Measurements from ENCODE around the gene GPHA2.

GPHA2 gene

DNA sequence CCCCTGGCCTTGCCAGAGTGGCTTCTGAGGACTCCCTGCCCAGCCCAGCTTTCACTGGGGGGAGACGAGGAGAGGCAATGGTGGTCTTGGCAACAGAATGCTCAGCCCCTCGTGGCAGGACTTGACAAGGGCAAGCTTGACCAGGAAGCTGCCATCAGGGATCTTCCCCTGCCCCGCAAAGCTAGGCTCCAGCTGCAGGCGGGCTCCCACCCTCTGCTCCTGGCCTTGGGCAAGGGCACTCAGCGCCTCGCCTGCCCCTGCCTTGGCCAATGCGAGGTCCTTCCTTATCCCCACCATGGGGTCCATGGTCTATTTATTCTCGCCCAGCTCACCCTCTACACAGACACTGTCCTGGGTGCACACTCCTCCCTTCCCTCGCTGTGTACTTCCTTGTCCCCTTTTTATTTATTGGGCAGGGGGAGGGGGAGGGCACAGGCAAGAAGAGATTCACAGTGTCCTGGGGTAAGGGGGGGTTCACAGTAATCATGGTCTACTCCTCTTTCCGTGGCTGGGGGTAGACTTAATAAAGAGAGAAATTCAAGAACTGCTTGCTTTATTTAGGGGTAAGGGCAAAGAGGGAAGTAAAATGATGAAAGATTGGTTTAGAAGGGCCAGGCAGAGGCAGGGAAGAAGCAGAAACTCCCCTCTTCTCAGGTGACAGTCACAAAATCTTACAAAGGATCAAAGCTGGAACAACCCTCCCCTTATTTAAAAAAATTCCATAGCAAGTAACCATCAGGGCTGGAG, 1.6 kb downstream of the GPHA2 start:
- no peak overlapping the region for H3K4me2 ChIP-seq (ENCODE audit: low read length)
- H3F3A ChIP-seq (ENCODE audit: control insufficient read depth, insufficient read depth) = no peaks in the 10 kb centered on the region
- no peaks in the 10 kb centered on the region for H3K9me3 ChIP-seq (ENCODE audit: control insufficient read depth, insufficient read depth, low read length)
- no peak overlapping the region for H3K4me3 ChIP-seq (ENCODE audit: low read length)
- H3K27me3 ChIP-seq (ENCODE audit: control insufficient read depth, low read length) = no peaks in the 10 kb centered on the region
- H4K20me1 ChIP-seq (ENCODE audit: control insufficient read depth, insufficient read depth, low read depth, low read length) = no peaks in the 10 kb centered on the region
- H3K9me2 ChIP-seq (replicated peaks; ENCODE audit: control insufficient read depth, low read length) = no peaks in the 10 kb centered on the region
- H3K27ac ChIP-seq (ENCODE audit: low read depth, low read length) = no peak overlapping the region
- no peak for TF ChIP-seq EZH2phosphoT487 (IDR thresholded peaks at IDR 0.05; ENCODE audit: borderline replicate concordance, low read length)
- TF ChIP-seq, protein P1, sequence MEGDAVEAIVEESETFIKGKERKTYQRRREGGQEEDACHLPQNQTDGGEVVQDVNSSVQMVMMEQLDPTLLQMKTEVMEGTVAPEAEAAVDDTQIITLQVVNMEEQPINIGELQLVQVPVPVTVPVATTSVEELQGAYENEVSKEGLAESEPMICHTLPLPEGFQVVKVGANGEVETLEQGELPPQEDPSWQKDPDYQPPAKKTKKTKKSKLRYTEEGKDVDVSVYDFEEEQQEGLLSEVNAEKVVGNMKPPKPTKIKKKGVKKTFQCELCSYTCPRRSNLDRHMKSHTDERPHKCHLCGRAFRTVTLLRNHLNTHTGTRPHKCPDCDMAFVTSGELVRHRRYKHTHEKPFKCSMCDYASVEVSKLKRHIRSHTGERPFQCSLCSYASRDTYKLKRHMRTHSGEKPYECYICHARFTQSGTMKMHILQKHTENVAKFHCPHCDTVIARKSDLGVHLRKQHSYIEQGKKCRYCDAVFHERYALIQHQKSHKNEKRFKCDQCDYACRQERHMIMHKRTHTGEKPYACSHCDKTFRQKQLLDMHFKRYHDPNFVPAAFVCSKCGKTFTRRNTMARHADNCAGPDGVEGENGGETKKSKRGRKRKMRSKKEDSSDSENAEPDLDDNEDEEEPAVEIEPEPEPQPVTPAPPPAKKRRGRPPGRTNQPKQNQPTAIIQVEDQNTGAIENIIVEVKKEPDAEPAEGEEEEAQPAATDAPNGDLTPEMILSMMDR (IDR thresholded peaks at IDR 0.05; ENCODE audit: low read depth, low read length, poor library complexity, severe bottlenecking) = no peak
- no peaks in the 10 kb centered on the region for H3K36me3 ChIP-seq (ENCODE audit: control insufficient read depth, low read length)
- no peaks in the 10 kb centered on the region for H3K79me2 ChIP-seq (ENCODE audit: control insufficient read depth, low read length)
- H3K4me1 ChIP-seq (ENCODE audit: control insufficient read depth, low read length) = no peaks in the 10 kb centered on the region

DNA sequence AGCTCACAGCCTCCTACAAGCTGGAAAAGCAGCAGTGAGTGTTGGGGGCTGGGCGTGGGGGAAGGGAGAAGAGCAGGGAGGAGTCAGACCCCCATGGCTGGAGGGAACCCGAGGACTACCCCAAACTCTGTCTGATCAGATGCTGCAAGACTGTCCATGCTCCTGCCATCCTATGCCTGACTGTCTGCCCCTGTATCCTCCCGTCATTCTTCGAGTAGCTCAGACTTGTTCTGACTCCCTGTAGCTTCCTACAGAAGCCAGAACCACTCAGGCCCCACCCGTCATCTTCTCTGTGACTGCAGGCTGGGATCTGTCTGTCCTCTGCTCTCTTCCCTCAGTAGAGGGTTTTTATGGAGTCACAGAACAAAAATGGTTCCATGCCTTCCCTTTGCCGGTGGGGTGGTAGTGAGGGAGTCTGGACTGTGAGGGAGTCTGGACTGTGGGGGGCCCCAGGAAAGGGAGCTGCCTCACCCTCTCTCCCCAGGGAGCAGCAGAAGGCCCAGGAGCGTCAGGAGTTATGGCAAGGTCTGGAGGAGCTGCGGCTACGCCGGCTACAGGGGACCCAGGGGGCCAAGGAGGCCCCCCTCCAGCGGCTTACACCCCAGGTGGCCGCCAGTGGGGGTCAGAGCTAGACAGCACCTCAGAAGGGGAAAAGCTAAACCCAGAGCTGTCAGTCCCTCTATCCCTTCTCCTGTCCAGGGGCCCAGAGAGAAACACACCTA, 2.3 kb downstream of the GPHA2 start:
- no peaks in the 10 kb centered on the region for H3K36me3 ChIP-seq (ENCODE audit: control insufficient read depth, low read length)
- no peak overlapping the region for H3K4me3 ChIP-seq (ENCODE audit: low read length)
- no peaks in the 10 kb centered on the region for H3K27me3 ChIP-seq (ENCODE audit: control insufficient read depth, low read length)
- TF ChIP-seq, protein P1 (IDR thresholded peaks at IDR 0.05; ENCODE audit: low read depth, low read length, poor library complexity, severe bottlenecking) = no peak
- no peak for TF ChIP-seq EZH2phosphoT487 (IDR thresholded peaks at IDR 0.05; ENCODE audit: borderline replicate concordance, low read length)
- H3K27ac ChIP-seq (ENCODE audit: low read depth, low read length) = no peak overlapping the region
- no peaks in the 10 kb centered on the region for H4K20me1 ChIP-seq (ENCODE audit: control insufficient read depth, insufficient read depth, low read depth, low read length)
- no peaks in the 10 kb centered on the region for H3K79me2 ChIP-seq (ENCODE audit: control insufficient read depth, low read length)
- H3K9me2 ChIP-seq (replicated peaks; ENCODE audit: control insufficient read depth, low read length) = no peaks in the 10 kb centered on the region
- H3K4me2 ChIP-seq (ENCODE audit: low read length) = no peak overlapping the region
- H3F3A ChIP-seq (ENCODE audit: control insufficient read depth, insufficient read depth) = no peaks in the 10 kb centered on the region
- H3K4me1 ChIP-seq (ENCODE audit: control insufficient read depth, low read length) = no peaks in the 10 kb centered on the region
- H3K9me3 ChIP-seq (ENCODE audit: control insufficient read depth, insufficient read depth, low read length) = no peaks in the 10 kb centered on the region

GRCh38 chr11:64932324-64932723, 3.4 kb downstream of the GPHA2 start:
- Histone ChIP-seq H3K4me2 (ENCODE audit: low read length) (no peak overlapping the region), H3K27me3 (ENCODE audit: control insufficient read depth, low read length) (no peaks in the 10 kb centered on the region), H3K36me3 (ENCODE audit: control insufficient read depth, low read length) (no peaks in the 10 kb centered on the region), H3K9me3 (ENCODE audit: control insufficient read depth, insufficient read depth, low read length) (no peaks in the 10 kb centered on the region), H3F3A (ENCODE audit: control insufficient read depth, insufficient read depth) (no peaks in the 10 kb centered on the region), H3K4me1 (ENCODE audit: control insufficient read depth, low read length) (no peaks in the 10 kb centered on the region), H3K27ac (ENCODE audit: low read depth, low read length) (no peak overlapping the region), H4K20me1 (ENCODE audit: control insufficient read depth, insufficient read depth, low read depth, low read length) (no peaks in the 10 kb centered on the region), H3K9me2 (replicated peaks; ENCODE audit: control insufficient read depth, low read length) (no peaks in the 10 kb centered on the region), H3K79me2 (ENCODE audit: control insufficient read depth, low read length) (no peaks in the 10 kb centered on the region), H3K4me3 (ENCODE audit: low read length) (no peak overlapping the region)
- TF ChIP-seq EZH2phosphoT487 (IDR thresholded peaks at IDR 0.05; ENCODE audit: borderline replicate concordance, low read length) = no peak
- TF ChIP-seq, protein P1 (IDR thresholded peaks at IDR 0.05; ENCODE audit: low read depth, low read length, poor library complexity, severe bottlenecking) = no peak
